Activated CD4-positive, alpha-beta T cell treated with anti-CD3 and anti-CD28 coated beads, Interleukin-2, amount 50 U/mL, for 24 hours (primary cell): ENCODE data around the gene PDE6B.
"Not testable (repeated sequence)": the region's sequence is repeated elsewhere in the genome, so short reads cannot be mapped to it uniquely, and the experiment has no call there.

Experiments used
- DNase-seq, 2 donors: peaks; one replicate each; pipeline ENCODE4 v3.0.0-alpha.2; 2020; ENCODE audit warnings: low read depth in 1 of 2, low spot score in 1 of 2

Gene PDE6B

GRCh38 chr4:635066-635835 lies 9.9 kb downstream of the PDE6B start:
- DNase-seq, result not testable (repeated sequence)

DNA sequence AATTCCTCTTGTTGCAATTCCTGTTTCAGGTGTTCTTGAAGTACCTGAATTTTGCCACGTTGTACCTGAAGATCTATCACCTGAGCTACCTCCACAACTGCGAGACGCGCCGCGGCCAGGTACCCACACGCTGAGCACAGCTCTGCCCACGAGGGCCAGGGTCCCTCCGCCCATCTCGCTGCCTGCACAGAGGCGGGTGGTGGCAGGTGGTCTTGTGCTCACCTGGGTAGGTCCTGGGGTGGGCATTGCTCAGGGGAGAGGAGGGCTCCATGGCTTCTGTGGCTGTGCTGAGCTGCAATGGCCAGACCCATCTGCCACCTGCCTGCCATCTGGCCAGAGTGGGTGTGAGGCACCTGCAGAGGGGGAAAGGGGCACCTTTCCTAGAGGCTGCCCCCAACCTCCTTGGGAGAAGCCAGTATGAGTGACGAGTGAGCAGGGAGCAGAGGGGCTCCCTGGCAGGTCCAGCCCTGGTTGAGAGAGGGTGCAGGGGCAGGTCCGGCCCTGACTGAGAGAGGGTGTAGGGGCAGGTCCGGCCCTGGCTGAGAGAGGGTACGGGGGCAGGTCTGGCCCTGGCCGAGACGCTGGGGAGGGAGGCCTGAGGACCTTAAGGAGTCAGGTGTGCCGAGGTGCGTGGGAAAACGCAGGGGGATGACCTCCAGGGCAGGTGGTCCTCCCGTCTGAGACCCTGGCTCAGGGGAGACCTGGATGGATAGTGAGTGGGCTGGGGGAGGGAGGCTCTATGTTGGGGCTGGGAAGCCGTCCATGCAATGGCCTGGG lies 10.7 kb downstream of the PDE6B start:
- DNase-seq, result no peak

GRCh38 chr4:636628-637159 lies 11.3 kb downstream of the PDE6B start:
- no peak for DNase-seq

- no peak for DNase-seq
Measured at GRCh38 chr4:637536-638280, 12.3 kb downstream of the PDE6B start.

- DNase-seq, result not testable (repeated sequence)
Measured at GRCh38 chr4:642366-642765, 17.0 kb downstream of the PDE6B start.

DNA sequence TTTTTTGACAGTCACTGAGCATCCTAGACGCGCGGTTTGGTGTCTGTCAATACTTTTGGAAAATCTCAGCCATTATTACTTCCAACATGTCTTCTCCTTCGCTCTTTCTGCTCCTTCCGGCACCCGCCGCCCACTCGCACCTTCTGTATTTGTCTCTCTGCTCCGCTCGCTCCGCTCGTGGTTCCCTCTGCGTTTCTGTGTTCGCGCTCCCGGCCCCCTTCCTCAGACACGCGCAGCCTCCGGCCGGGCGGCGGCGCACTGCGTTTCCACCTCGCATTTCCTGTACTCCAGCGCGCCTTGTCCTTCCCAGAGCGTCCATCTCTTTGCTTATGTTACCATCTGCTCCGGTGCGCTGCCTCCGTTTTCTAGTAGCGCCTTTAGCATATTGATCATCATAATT lies 21.1 kb downstream of the PDE6B start:
- no peak for DNase-seq

DNA sequence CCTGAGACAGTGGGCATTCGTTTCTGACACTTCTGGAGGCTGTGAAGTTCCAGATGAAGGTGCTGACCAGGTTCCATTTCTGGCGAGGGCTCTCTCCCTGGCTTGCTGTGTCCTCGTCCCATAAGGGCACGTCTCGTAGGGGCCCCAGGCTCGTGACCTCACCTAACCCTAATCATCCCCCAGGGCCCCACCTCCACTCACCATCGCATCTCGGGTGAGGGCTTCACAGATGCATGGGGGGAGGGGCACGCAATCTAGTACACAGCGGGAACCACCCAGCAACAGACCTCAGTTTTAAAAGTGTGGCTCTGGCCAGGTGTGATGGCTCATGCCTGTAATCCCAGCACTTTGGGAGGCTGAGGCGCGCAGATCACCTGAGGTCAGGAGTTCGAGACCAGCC lies 22.1 kb downstream of the PDE6B start:
- DNase-seq, result no peak

DNA sequence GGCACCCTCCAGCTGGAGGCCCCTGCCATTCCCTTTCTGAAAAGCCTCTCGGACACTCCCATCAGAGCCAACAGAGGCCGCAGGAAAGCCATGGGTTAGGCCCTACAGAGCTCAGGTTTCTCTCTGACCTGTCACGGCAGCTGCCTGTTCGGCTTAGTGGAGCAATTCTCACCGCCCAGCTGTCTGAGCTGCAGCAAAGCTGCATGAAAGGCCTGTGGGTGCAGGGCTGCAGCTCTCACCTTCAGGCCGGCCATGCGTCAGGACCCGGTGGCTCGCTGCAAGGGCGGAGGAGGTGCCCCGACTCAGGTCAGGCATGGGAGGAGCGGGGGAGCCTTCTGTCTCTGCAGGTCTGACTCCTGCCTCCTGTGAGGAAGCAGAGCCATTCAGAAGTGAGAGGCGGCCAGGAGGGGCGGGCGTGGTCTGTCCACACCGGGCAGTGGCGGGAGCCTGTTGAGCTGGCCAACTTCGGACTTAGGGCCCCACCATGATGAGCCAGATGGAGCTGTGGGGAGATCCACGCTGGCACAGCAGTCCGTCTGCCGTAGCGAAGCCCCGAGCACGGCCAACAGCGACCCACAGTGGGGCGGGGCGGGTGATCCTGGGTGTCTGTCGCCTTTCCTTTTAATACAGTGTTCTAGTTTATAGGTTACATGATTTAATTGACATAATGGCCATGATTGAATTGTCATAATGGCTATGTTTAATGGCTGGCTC lies 23.4 kb downstream of the PDE6B start:
- no peak for DNase-seq

GRCh38 chr4:649293-649625 lies 23.9 kb downstream of the PDE6B start:
- DNase-seq, result no peak

GRCh38 chr4:649751-650310 lies 24.5 kb downstream of the PDE6B start:
- no peak for DNase-seq

DNA sequence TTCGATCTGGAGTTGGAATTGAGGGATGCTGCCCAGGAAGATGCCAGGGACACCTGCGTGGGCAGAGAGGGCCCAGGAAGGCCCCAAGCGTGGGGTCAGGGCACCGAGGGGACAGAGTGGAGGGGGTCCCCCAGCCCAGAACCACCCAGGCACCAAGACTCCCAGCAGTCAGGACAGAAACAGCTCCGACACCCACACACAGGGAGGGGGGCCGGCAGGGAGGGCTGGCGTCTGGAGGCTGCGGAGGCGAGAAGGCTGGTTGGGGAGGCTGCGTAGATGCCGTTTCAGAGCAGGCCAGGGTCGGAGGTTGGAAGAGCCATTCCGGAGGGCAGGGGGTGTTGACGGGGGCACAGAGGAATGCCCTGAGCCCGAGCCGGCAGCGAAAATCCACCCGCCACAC lies 25.1 kb downstream of the PDE6B start:
- no peak for DNase-seq

DNA sequence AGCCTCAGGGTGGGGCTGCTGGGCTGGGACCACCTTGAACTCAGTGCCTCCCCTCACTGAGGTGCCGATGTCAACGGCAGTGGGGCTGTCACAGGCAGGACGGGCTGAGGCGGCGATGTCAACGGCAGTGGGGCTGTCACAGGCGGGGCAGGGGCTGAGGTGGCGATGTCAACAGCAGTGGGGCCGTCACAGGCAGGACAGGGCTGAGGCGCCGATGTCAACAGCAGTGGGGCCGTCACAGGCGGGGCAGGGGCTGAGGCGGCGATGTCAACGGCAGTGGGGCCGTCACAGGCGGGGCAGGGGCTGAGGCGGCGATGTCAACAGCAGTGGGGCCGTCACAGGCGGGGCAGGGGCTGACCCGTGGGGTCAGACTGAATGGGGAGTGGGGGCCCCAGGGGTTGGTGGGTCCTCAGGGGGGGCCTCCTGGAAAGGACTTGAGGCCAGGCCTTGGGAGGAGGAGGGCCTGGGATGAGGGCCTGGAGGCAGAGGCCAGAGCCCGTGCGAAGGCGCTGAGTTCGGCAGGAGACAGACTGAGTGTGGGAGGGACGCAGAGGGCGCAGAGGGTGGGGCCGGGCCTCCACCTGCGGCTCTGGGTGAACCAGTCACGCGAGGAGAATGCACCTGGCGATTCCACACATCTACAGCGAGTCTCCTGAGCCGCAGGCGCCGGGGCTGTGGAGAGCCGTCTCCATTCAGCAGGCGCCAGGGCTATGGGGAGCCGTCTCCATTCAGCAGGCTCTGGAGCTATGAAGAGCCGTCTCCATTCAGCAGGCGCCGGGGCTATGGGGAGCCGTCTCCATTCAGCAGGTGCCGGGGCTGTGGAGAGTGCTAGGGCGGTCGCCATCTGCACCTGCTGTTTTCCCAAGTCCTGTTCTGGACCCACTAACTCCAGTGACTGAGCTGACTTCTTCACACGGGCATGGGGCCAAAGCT lies 25.8 kb downstream of the PDE6B start:
- no peak for DNase-seq

GRCh38 chr4:651884-652642 lies 26.7 kb downstream of the PDE6B start:
- DNase-seq, result no peak

- DNase-seq, result no peak
Measured at GRCh38 chr4:653080-653821, 27.9 kb downstream of the PDE6B start.

DNA sequence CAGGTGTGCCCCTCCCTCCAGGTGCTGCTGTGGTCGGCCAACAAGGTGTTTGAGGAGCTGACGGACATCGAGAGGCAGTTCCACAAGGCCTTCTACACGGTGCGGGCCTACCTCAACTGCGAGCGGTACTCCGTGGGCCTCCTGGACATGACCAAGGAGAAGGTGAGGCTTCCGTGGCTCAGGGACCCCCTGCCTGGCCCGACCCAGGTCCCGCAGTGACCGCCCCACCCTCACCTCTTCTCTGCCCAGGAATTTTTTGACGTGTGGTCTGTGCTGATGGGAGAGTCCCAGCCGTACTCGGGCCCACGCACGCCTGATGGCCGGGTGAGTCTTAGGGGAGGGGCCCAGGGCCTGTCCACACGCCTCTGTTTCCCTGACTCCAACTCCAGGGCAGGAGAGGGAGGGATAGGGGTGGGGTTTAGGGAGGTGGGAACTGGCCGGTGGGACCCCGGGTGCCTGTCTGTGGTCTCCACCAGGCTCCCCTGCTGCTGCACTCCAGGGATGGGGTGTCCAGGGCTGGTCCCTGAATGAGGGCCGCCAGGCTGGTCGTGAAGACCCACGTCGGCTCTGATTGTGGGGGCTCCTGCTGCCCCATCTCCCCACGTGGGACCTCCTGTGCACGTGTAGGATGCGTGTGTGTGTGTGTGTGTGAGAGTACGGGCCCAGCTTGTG lies 28.6 kb downstream of the PDE6B start:
- no peak for DNase-seq

- DNase-seq, result no peak
Measured at GRCh38 chr4:654503-654845, 29.1 kb downstream of the PDE6B start.

DNA sequence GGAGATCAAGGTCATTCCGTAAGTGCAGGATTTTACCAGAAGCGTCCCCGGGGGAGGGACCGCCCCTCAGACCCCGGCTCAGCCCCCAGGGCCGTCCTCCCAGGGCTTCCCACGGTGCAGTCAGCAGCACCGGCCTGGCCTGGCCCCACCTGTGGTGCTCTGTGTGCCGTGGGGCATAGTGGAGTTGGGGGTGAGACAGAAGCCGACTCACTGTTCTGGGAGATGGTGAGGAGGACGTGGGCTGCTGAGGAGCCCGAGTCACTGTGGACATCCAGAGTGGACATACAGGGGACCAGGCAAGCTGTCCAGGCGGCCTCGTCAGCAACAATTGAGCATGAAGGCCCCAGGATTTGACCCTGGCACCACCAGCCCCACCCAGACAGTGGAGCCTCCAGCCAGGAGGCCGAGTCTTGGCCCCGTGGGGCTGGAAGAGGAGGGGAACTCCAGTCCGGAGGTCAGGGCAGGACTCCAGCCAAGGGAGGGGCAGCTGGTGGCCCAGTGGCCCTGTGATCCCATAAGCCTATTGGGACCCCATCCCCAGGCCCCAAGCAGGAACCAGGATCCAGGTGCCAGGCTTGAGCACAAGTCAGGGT lies 29.6 kb downstream of the PDE6B start:
- DNase-seq, result no peak
